Measurements from ENCODE around the gene UBN1.

DNA sequence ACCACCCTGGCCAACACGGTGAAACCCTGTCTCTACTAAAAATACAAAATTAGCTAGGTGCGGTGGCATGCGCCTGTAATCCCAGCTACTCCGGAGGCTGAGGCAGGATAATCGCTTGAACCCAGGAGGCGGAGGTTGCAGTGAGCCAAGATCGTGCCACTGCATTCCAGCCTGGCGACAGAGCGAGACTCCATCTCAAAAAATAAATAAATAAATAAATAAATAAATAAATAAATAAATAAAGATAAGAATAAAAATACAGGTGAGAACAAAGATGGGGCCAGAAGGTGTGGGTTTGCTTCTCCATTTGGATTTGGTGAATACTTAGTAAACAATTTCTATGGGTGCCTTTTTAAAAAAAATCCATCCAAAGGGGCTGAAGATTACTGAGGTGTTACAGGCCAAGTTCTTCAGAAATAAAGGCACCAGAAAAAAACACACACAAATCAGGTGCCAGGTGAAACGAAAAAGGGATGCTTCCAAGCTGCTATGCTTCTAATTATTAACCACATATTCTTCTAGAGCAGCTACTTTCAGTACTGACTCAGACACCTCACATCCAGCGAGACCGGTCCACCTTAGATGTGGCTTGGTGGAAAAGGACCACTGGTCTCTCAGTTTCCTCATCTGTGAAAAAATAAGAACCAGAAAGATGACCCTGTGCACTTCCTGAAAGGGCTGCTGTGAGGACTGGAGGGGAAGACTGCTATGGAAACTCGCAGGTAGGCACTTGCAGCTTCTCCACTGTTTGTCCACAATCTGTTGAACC lies 9.4 kb upstream of the UBN1 start:
- TF ChIP-seq, protein P1, sequence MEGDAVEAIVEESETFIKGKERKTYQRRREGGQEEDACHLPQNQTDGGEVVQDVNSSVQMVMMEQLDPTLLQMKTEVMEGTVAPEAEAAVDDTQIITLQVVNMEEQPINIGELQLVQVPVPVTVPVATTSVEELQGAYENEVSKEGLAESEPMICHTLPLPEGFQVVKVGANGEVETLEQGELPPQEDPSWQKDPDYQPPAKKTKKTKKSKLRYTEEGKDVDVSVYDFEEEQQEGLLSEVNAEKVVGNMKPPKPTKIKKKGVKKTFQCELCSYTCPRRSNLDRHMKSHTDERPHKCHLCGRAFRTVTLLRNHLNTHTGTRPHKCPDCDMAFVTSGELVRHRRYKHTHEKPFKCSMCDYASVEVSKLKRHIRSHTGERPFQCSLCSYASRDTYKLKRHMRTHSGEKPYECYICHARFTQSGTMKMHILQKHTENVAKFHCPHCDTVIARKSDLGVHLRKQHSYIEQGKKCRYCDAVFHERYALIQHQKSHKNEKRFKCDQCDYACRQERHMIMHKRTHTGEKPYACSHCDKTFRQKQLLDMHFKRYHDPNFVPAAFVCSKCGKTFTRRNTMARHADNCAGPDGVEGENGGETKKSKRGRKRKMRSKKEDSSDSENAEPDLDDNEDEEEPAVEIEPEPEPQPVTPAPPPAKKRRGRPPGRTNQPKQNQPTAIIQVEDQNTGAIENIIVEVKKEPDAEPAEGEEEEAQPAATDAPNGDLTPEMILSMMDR (IDR thresholded peaks at IDR 0.05; ENCODE audit: borderline replicate concordance, extremely low read depth, low read length, poor library complexity, severe bottlenecking) = no peak
- TF ChIP-seq EZH2 (IDR thresholded peaks at IDR 0.05; ENCODE audit: borderline replicate concordance, low read depth, low read length, severe bottlenecking) = no peak

Measured in DND-41 (cell line).